ENCODE results near the gene NUDT16L1.

The NUDT16L1 gene

GRCh38 chr16:4673387-4674046 is 19.8 kb upstream of the NUDT16L1 start:
- Histone ChIP-seq H3K4ac (ENCODE audit: low read length) (no peak overlapping the region), H2BK5ac (ENCODE audit: low read length) (no peak overlapping the region), H3K36me3 (replicated peaks in 1 of 2; ENCODE audit: control insufficient read depth in 2 of 2, insufficient read depth in 2 of 2, low read length in 2 of 2) (peaks cover 21 to 70% of the 10 kb centered on the region in 2 donors), H3K27ac (replicated peaks; ENCODE audit: low read length) (no peak overlapping the region), H3K23ac (ENCODE audit: low read depth, low read length, poor library complexity) (peak overlapping the region; percentile 98), H3K4me3 (ENCODE audit: low read length in 2 of 2) (no peak overlapping the region), H2BK120ac (ENCODE audit: low read depth, low read length) (no peak overlapping the region), H3K9me3 (replicated peaks in 1 of 2; ENCODE audit: control insufficient read depth in 2 of 2, insufficient read depth in 1 of 2, low read depth in 1 of 2, low read length in 2 of 2) (no peaks in the 10 kb centered on the region), H3K27me3 (ENCODE audit: control insufficient read depth in 3 of 3, insufficient read depth in 3 of 3, low read depth in 1 of 3, low read length in 3 of 3) (no peaks in the 10 kb centered on the region), H2BK12ac (ENCODE audit: low read length) (peak overlapping the region; percentile 73), H3K18ac (ENCODE audit: low read length) (no peak overlapping the region), H3K14ac (ENCODE audit: low read length) (peak overlapping the region; percentile 56), H4K91ac (ENCODE audit: low read depth, low read length, poor library complexity) (no peak overlapping the region), H2AK5ac (ENCODE audit: low read depth, low read length) (no peak overlapping the region), H3K4me2 (ENCODE audit: insufficient read depth, low read length, poor library complexity, severe bottlenecking) (no peak overlapping the region), H3K79me1 (ENCODE audit: low read depth, low read length) (peaks cover under 1% of the 10 kb centered on the region), H2AFZ (ENCODE audit: low read length) (no peak overlapping the region), H3K9ac (ENCODE audit: low read depth, low read length, poor library complexity) (peak overlapping the region; percentile 24), H2BK15ac (ENCODE audit: low read length) (no peak overlapping the region), H3K4me1 (ENCODE audit: control insufficient read depth in 2 of 2, insufficient read depth in 1 of 2, low read depth in 1 of 2, low read length in 2 of 2) (no peaks in the 10 kb centered on the region), H4K8ac (ENCODE audit: low read depth, low read length) (no peak overlapping the region)
- DNase-seq (ENCODE audit: low spot score), result no peak
- WGBS, 2 donors (ENCODE audit: extremely low coverage in 2 of 2, insufficient read length in 2 of 2, insufficient replicate concordance in 1 of 2), result no CpG with 5 or more reads among the region's 33 CpGs

GRCh38 chr16:4674926-4675530 is 18.3 kb upstream of the NUDT16L1 start:
- no peak overlapping the region for H4K91ac ChIP-seq (ENCODE audit: low read depth, low read length, poor library complexity)
- H3K27ac ChIP-seq (replicated peaks; ENCODE audit: low read length), result no peak overlapping the region
- no peaks in the 10 kb centered on the region for H3K9me3 ChIP-seq (replicated peaks in 1 of 2; ENCODE audit: control insufficient read depth in 2 of 2, insufficient read depth in 1 of 2, low read depth in 1 of 2, low read length in 2 of 2)
- no peak overlapping the region for H3K23ac ChIP-seq (ENCODE audit: low read depth, low read length, poor library complexity)
- H3K4ac ChIP-seq (ENCODE audit: low read length), result no peak overlapping the region
- H3K27me3 ChIP-seq (ENCODE audit: control insufficient read depth in 3 of 3, insufficient read depth in 3 of 3, low read depth in 1 of 3, low read length in 3 of 3), result no peaks in the 10 kb centered on the region
- no peak overlapping the region for H4K8ac ChIP-seq (ENCODE audit: low read depth, low read length)
- H2AFZ ChIP-seq (ENCODE audit: low read length), result no peak overlapping the region
- no peak overlapping the region for H3K4me2 ChIP-seq (ENCODE audit: insufficient read depth, low read length, poor library complexity, severe bottlenecking)
- no peak overlapping the region for H2BK12ac ChIP-seq (ENCODE audit: low read length)
- H2AK5ac ChIP-seq (ENCODE audit: low read depth, low read length), result no peak overlapping the region
- H3K14ac ChIP-seq (ENCODE audit: low read length), result no peak overlapping the region
- H2BK15ac ChIP-seq (ENCODE audit: low read length), result no peak overlapping the region
- H3K4me1 ChIP-seq (ENCODE audit: control insufficient read depth in 2 of 2, insufficient read depth in 1 of 2, low read depth in 1 of 2, low read length in 2 of 2), result no peaks in the 10 kb centered on the region
- peaks cover 3% of the 10 kb centered on the region for H3K79me1 ChIP-seq (ENCODE audit: low read depth, low read length)
- no peak overlapping the region for H3K4me3 ChIP-seq (ENCODE audit: low read length in 2 of 2)
- no peak overlapping the region for H3K9ac ChIP-seq (ENCODE audit: low read depth, low read length, poor library complexity)
- WGBS, 2 donors (ENCODE audit: extremely low coverage in 2 of 2, insufficient read length in 2 of 2, insufficient replicate concordance in 1 of 2), result no CpG with 5 or more reads among the region's 9 CpGs
- H3K36me3 ChIP-seq (replicated peaks in 1 of 2; ENCODE audit: control insufficient read depth in 2 of 2, insufficient read depth in 2 of 2, low read length in 2 of 2), result peaks cover 12 to 68% of the 10 kb centered on the region in 2 donors
- DNase-seq (ENCODE audit: low spot score), result no peak
- no peak overlapping the region for H3K18ac ChIP-seq (ENCODE audit: low read length)
- no peak overlapping the region for H2BK120ac ChIP-seq (ENCODE audit: low read depth, low read length)
- H2BK5ac ChIP-seq (ENCODE audit: low read length), result no peak overlapping the region

DNA sequence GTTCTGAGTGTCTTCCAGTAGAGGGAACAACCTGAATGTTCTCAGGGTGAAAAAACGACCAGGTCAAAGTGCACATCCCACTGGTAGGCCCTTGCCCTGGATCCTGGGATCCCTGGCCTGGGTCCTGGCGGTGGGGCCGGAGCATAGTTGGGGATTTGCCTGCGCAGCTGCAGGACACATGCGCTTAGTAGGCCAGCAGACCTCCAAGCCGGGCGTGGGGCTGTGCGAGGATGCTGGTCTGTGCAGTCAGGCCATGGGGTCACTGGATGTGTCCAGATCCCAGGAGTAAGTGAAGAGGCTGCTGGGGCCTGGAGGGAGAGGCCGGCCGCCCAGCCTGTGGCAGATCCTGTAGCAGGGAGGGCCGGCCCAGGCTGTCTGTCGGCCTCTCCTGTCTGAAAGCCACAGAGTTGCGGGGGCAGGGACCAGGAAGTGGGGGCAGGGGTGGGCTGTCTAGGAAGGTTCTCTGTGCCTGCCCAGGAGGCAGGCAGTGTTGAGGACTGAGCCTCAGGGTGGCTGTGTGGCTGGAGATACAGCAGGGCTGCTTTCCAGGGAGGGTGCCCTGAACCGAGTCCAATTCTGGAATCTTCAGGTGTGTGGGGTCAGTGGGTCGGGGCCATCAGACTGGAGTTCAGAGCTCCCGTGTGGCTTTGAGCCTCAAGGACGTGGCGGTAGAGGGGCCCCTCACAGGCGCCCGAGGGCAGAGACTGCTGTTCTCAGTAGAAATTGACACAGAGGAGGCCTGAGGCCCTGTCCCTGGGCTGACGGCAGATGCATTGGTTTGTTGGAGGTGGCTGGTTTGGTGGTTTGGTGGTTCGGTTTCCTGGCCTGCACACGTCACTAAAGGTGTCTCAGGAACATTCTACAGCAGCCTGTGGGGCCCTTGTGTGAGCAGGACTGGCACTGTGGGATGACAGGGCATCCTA is 17.2 kb upstream of the NUDT16L1 start:
- H3K4me3 ChIP-seq (ENCODE audit: low read length in 2 of 2), result no peak overlapping the region
- H3K4ac ChIP-seq (ENCODE audit: low read length), result no peak overlapping the region
- no peak overlapping the region for H2BK120ac ChIP-seq (ENCODE audit: low read depth, low read length)
- no peak overlapping the region for H3K18ac ChIP-seq (ENCODE audit: low read length)
- no peak overlapping the region for H3K4me2 ChIP-seq (ENCODE audit: insufficient read depth, low read length, poor library complexity, severe bottlenecking)
- H3K9ac ChIP-seq (ENCODE audit: low read depth, low read length, poor library complexity), result no peak overlapping the region
- H2BK5ac ChIP-seq (ENCODE audit: low read length), result peak overlapping the region; percentile 82
- H4K91ac ChIP-seq (ENCODE audit: low read depth, low read length, poor library complexity), result no peak overlapping the region
- H3K14ac ChIP-seq (ENCODE audit: low read length), result no peak overlapping the region
- peak overlapping the region; percentile 86 for H4K8ac ChIP-seq (ENCODE audit: low read depth, low read length)
- no peak overlapping the region for H3K23ac ChIP-seq (ENCODE audit: low read depth, low read length, poor library complexity)
- peaks cover 12 to 67% of the 10 kb centered on the region in 2 donors for H3K36me3 ChIP-seq (replicated peaks in 1 of 2; ENCODE audit: control insufficient read depth in 2 of 2, insufficient read depth in 2 of 2, low read length in 2 of 2)
- no peak overlapping the region for H2AK5ac ChIP-seq (ENCODE audit: low read depth, low read length)
- no peak overlapping the region for H3K27ac ChIP-seq (replicated peaks; ENCODE audit: low read length)
- no peaks in the 10 kb centered on the region for H3K4me1 ChIP-seq (ENCODE audit: control insufficient read depth in 2 of 2, insufficient read depth in 1 of 2, low read depth in 1 of 2, low read length in 2 of 2)
- peaks cover 3% of the 10 kb centered on the region for H3K79me1 ChIP-seq (ENCODE audit: low read depth, low read length)
- WGBS, 2 donors (ENCODE audit: extremely low coverage in 2 of 2, insufficient read length in 2 of 2, insufficient replicate concordance in 1 of 2), result no CpG with 5 or more reads among the region's 23 CpGs
- H3K9me3 ChIP-seq (replicated peaks in 1 of 2; ENCODE audit: control insufficient read depth in 2 of 2, insufficient read depth in 1 of 2, low read depth in 1 of 2, low read length in 2 of 2), result no peaks in the 10 kb centered on the region
- H2BK15ac ChIP-seq (ENCODE audit: low read length), result no peak overlapping the region
- no peak overlapping the region for H2AFZ ChIP-seq (ENCODE audit: low read length)
- H3K27me3 ChIP-seq (ENCODE audit: control insufficient read depth in 3 of 3, insufficient read depth in 3 of 3, low read depth in 1 of 3, low read length in 3 of 3), result no peaks in the 10 kb centered on the region
- no peak for DNase-seq (ENCODE audit: low spot score)
- H2BK12ac ChIP-seq (ENCODE audit: low read length), result no peak overlapping the region

GRCh38 chr16:4676831-4677230 is 16.5 kb upstream of the NUDT16L1 start:
- Histone ChIP-seq H3K23ac (ENCODE audit: low read depth, low read length, poor library complexity) (no peak overlapping the region), H2AFZ (ENCODE audit: low read length) (no peak overlapping the region), H3K9me3 (replicated peaks in 1 of 2; ENCODE audit: control insufficient read depth in 2 of 2, insufficient read depth in 1 of 2, low read depth in 1 of 2, low read length in 2 of 2) (no peaks in the 10 kb centered on the region), H2BK12ac (ENCODE audit: low read length) (no peak overlapping the region), H3K4me1 (ENCODE audit: control insufficient read depth in 2 of 2, insufficient read depth in 1 of 2, low read depth in 1 of 2, low read length in 2 of 2) (no peaks in the 10 kb centered on the region), H4K8ac (ENCODE audit: low read depth, low read length) (peak overlapping the region; percentile 86), H3K14ac (ENCODE audit: low read length) (no peak overlapping the region), H4K91ac (ENCODE audit: low read depth, low read length, poor library complexity) (no peak overlapping the region), H3K4me2 (ENCODE audit: insufficient read depth, low read length, poor library complexity, severe bottlenecking) (no peak overlapping the region), H3K18ac (ENCODE audit: low read length) (peak overlapping the region; percentile 17), H3K4me3 (ENCODE audit: low read length in 2 of 2) (no peak overlapping the region), H3K36me3 (replicated peaks in 1 of 2; ENCODE audit: control insufficient read depth in 2 of 2, insufficient read depth in 2 of 2, low read length in 2 of 2) (peaks cover 11 to 68% of the 10 kb centered on the region in 2 donors), H3K9ac (ENCODE audit: low read depth, low read length, poor library complexity) (no peak overlapping the region), H2BK120ac (ENCODE audit: low read depth, low read length) (no peak overlapping the region), H2BK5ac (ENCODE audit: low read length) (no peak overlapping the region), H3K27ac (replicated peaks; ENCODE audit: low read length) (no peak overlapping the region), H2BK15ac (ENCODE audit: low read length) (no peak overlapping the region), H2AK5ac (ENCODE audit: low read depth, low read length) (no peak overlapping the region), H3K4ac (ENCODE audit: low read length) (no peak overlapping the region), H3K27me3 (ENCODE audit: control insufficient read depth in 3 of 3, insufficient read depth in 3 of 3, low read depth in 1 of 3, low read length in 3 of 3) (no peaks in the 10 kb centered on the region), H3K79me1 (ENCODE audit: low read depth, low read length) (peaks cover 6% of the 10 kb centered on the region)
- DNase-seq (ENCODE audit: low spot score), result no peak
- no CpG with 5 or more reads among the region's 11 CpGs for WGBS, 2 donors (ENCODE audit: extremely low coverage in 2 of 2, insufficient read length in 2 of 2, insufficient replicate concordance in 1 of 2)
